ENCODE data around the gene PPARA.

- TF ChIP-seq CREB1 (CRISPR knock-in tag; IDR thresholded peaks at IDR 0.05; ENCODE audit: low read depth), result no peak
- TF ChIP-seq, protein P1, sequence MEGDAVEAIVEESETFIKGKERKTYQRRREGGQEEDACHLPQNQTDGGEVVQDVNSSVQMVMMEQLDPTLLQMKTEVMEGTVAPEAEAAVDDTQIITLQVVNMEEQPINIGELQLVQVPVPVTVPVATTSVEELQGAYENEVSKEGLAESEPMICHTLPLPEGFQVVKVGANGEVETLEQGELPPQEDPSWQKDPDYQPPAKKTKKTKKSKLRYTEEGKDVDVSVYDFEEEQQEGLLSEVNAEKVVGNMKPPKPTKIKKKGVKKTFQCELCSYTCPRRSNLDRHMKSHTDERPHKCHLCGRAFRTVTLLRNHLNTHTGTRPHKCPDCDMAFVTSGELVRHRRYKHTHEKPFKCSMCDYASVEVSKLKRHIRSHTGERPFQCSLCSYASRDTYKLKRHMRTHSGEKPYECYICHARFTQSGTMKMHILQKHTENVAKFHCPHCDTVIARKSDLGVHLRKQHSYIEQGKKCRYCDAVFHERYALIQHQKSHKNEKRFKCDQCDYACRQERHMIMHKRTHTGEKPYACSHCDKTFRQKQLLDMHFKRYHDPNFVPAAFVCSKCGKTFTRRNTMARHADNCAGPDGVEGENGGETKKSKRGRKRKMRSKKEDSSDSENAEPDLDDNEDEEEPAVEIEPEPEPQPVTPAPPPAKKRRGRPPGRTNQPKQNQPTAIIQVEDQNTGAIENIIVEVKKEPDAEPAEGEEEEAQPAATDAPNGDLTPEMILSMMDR (conservative IDR thresholded peaks at IDR 0.05; ENCODE audit: low read depth in 2 of 2), result no peak
Measured at GRCh38 chr22:46103181-46103580, 47.1 kb upstream of the PPARA start.

All from GM23338 (cell line).